22Rv1 (cell line): ENCODE data around the gene PLA2R1.

Experiments
- H3K27ac ChIP-seq: fragments of 450-650 bp; 2 replicates; pipeline ENCODE4 v1.5.1; 2017
- ZFX ChIP-seq: fragments of 450-650 bp; IDR thresholded peaks from 2 replicates; pipeline ENCODE4 v1.6.1; 2017; ENCODE audit warnings: antibody characterized with exemption, borderline replicate concordance
- TF ChIP-seq, protein P1 (sequence below): fragments of 450-650 bp; IDR thresholded peaks from 2 replicates; pipeline ENCODE4 v1.5.1; 2017; ENCODE audit warnings: mild to moderate bottlenecking

PLA2R1 gene

DNA sequence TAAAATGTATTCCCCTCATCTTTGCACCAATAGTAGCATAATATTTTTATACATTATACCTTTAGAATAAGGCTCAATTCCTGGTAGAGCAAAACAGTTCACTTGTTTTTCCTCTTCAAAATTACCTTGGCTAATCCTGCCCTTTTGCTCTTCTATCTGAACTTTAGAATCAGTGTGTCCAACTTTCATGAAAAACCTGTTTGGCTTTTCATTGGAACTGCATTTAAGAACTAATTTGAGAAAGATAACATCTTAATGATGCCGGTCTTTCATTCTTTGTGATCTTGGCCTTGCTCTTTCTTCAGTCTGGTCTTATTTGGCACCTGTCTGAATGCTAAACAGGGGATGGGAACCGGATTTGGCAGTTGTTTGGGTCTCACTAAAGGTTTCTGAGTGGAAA, 151.5 kb downstream of the PLA2R1 start:
- TF ChIP-seq, protein P1, sequence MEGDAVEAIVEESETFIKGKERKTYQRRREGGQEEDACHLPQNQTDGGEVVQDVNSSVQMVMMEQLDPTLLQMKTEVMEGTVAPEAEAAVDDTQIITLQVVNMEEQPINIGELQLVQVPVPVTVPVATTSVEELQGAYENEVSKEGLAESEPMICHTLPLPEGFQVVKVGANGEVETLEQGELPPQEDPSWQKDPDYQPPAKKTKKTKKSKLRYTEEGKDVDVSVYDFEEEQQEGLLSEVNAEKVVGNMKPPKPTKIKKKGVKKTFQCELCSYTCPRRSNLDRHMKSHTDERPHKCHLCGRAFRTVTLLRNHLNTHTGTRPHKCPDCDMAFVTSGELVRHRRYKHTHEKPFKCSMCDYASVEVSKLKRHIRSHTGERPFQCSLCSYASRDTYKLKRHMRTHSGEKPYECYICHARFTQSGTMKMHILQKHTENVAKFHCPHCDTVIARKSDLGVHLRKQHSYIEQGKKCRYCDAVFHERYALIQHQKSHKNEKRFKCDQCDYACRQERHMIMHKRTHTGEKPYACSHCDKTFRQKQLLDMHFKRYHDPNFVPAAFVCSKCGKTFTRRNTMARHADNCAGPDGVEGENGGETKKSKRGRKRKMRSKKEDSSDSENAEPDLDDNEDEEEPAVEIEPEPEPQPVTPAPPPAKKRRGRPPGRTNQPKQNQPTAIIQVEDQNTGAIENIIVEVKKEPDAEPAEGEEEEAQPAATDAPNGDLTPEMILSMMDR = no peak
- TF ChIP-seq ZFX = no peak
- H3K27ac ChIP-seq = no peak overlapping the region

DNA sequence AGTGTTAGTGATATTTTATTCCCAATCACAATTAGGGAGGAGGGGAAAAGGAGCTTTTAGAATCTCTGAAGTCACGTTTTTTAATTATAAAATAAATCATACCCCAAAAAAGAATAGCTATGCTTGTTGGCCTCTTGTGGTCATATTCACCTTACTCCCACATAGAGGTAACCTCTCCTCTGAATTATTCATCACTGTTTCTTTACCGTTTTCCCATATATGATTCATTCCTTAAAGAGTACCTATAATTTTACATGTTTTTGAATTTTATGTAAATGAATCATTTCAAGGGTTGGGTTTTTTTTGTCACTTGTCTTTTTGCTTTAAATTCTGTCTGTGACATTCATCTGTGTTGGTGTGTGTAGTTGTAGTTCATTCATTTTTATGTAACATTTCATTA, 153.8 kb downstream of the PLA2R1 start:
- no peak overlapping the region for H3K27ac ChIP-seq
- TF ChIP-seq, protein P1 = no peak
- no peak for TF ChIP-seq ZFX

DNA sequence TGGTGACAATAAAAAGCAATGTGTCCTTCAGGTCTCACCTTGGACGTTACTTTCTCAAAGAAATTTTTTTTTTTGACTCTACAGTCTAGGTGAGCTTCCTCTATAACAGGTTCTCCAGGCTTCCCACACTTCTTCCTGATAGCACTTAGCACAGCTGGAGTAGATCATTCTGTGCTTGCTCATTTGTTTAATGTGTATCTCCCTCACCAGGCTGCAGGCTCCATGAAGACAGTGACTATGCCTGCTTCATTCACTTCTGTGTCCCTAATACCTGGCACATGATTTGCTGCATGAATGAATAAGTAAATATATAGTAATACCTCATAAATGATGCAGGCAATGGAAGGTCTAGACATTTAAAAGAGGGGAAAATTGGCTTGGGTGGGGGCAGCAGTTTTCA, 154.5 kb downstream of the PLA2R1 start:
- TF ChIP-seq, protein P1 = no peak
- TF ChIP-seq ZFX = no peak

DNA sequence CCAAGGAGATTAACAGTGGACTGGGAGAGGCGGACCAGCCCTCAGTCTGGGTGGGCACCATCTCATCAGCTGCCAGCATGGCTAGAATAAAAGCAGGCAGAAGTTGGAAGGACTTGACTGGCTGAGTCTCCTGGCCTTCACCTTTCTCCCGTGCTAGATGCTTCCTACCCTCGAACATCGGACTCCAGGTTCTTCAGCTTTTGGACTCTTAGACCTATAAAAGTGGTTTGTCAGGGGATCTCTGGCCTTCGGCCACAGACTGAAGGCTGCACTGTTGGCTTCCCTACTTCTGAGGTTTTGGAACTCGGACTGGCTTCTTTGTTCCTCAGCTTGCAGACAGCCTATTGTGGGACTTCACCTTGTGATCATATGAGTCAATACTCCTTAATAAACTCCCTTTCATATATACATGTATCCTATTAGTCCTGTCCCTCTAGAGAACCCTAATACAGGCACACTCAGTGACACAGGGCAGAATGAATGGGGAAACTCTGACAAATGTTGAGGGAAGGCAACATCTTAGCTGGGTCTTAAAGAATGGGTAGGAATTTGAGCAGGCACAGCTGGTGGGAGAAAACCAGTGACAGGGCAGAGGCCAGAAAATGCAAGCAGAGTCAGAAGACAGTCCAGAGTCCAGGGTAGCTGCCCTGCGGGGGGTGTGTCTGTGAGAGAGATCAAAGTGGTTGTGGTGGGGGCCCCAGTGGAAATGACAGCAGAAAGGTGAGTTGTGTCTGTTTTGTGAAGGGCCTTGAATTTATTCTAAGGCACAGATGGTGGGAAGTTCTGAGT, 156.3 kb downstream of the PLA2R1 start:
- no peak overlapping the region for H3K27ac ChIP-seq
- TF ChIP-seq, protein P1 = no peak
- no peak for TF ChIP-seq ZFX

More for the DNA sequence above, 154.5 kb downstream of the PLA2R1 start:
- no peak overlapping the region for H3K27ac ChIP-seq

DNA sequence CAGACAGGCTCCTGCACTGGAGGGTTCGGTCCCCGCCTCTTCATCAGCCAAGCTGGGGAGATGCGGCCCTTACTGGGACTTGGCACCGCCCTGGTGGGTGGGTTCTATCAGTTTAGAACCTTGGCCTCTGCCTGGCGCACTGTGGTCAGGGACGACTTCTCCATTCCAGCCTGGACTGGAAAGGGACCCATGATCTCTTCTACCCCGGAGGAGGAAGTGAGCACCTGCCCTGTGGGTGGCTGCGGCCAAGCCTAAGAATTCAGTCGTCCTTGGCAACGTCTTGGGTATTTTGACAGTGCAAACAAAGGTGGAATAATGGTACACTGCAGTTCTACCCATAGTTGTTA, 157.5 kb downstream of the PLA2R1 start:
- no peak overlapping the region for H3K27ac ChIP-seq
- TF ChIP-seq, protein P1 = no peak
- TF ChIP-seq ZFX = no peak

DNA sequence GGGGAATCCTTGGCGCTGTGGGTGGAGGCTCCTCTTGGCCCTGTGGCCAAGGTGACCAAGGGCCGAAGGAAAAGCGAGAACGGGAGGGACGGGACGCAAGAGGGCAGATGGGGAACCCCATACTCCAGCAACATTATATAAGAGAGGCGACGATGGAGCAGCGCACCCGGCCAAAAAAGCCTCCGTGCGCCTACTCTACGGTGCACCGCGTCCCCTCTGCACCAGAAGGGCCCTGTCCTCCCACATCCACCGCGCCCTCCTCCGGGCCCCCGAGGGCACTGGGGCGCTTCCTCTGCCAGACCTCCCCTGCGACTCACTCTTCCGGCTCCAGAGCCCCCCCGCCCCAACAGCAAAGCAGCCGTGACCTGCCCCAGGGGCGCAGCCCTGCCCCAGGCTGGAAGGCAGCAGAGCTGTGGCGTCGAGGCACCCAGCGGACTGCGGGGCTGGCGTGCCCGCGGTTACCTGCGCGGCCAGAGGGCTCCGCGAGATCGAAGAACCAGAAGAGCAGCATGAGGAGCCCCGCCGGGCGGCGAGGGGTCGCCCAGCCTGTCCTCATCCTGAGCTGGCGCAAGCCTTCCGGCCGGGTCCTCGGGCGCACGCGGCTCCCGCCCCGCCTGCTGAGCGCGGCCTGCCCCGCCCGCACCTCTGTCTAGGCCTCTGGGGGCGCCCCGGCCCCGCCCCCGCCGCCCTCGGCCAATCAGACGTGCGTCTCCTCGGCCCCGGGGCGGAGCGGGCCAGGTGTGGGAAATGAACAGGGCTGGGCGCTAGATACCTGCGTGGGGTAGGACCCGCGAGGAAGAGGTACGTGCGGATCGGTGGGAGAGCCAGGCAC, 158.1 kb downstream of the PLA2R1 start, which contains the start of gene LY75:
Gene LY75, minus strand, starts transcription at position 630 of the 832 bp plus-strand sequence.
- no peak within 1 kb of the TSS for H3K27ac ChIP-seq
- no peak for TF ChIP-seq ZFX
- TF ChIP-seq, protein P1 = no peak
